CD4-positive, alpha-beta T cell treated with Interleukin-12 subunit alpha and Interleukin-12 subunit beta, for 1 hour (primary cell): ENCODE results near the gene TTLL6.
"Not testable (repeated sequence)": the region's sequence is repeated elsewhere in the genome, so short reads cannot be mapped to it uniquely, and the experiment has no call there.

Experiments
- DNase-seq: peaks from one replicate; pipeline ENCODE4 v3.0.0-alpha.2; 2020

TTLL6 gene

GRCh38 chr17:48814504-48814903 lies 2.5 kb downstream of the TTLL6 start:
- DNase-seq: peak; percentile 69

- DNase-seq: no peak
These were observed 5.0 kb downstream of the TTLL6 start for GRCh38 chr17:48812001-48812400.

GRCh38 chr17:48809182-48809581 lies 7.8 kb downstream of the TTLL6 start:
- no peak for DNase-seq

GRCh38 chr17:48804936-48805411 lies 12.1 kb downstream of the TTLL6 start:
- peak; percentile 69 for DNase-seq

- DNase-seq: no peak
These were observed 16.3 kb downstream of the TTLL6 start for GRCh38 chr17:48800626-48801217.

GRCh38 chr17:48799069-48799723 lies 17.8 kb downstream of the TTLL6 start:
- no peak for DNase-seq

- DNase-seq: not testable (repeated sequence)
These were observed 20.9 kb downstream of the TTLL6 start for GRCh38 chr17:48796163-48796522.

- DNase-seq: no peak
These were observed 21.4 kb downstream of the TTLL6 start for GRCh38 chr17:48795444-48796162.

GRCh38 chr17:48792033-48792798 lies 24.8 kb downstream of the TTLL6 start:
- no peak for DNase-seq

- DNase-seq: peak; percentile 18
These were observed 25.6 kb downstream of the TTLL6 start for GRCh38 chr17:48791128-48792032.

- no peak for DNase-seq
These were observed 26.4 kb downstream of the TTLL6 start for GRCh38 chr17:48790607-48791127.

- DNase-seq: no peak
These were observed 29.2 kb downstream of the TTLL6 start for GRCh38 chr17:48787828-48788227.

- no peak for DNase-seq
These were observed 37.6 kb downstream of the TTLL6 start for GRCh38 chr17:48779421-48779820.

GRCh38 chr17:48776602-48777001 lies 40.4 kb downstream of the TTLL6 start:
- no peak for DNase-seq

- DNase-seq: no peak
These were observed 43.8 kb downstream of the TTLL6 start for GRCh38 chr17:48773245-48773644.

- DNase-seq: no peak
These were observed 46.1 kb downstream of the TTLL6 start for GRCh38 chr17:48770954-48771353.

GRCh38 chr17:48769009-48769675 lies 47.9 kb downstream of the TTLL6 start:
- no peak for DNase-seq

- DNase-seq: no peak
These were observed 49.7 kb downstream of the TTLL6 start for GRCh38 chr17:48767263-48767774.

GRCh38 chr17:48761114-48761513 lies 55.9 kb downstream of the TTLL6 start:
- no peak for DNase-seq

- no peak for DNase-seq
These were observed 56.6 kb downstream of the TTLL6 start for GRCh38 chr17:48760411-48760810.

GRCh38 chr17:48759288-48759687 lies 57.7 kb downstream of the TTLL6 start:
- DNase-seq: no peak
